HG03095 (cell line): ENCODE data around the gene SVIL.
A peak's percentile ranks its signal among the peaks of the same experiment; 100 is the strongest.
"Not testable (repeated sequence)": the region's sequence is repeated elsewhere in the genome, so short reads cannot be mapped to it uniquely, and the experiment has no call there.

Source experiments
- ATAC-seq: cut with Tn5 transposase; IDR thresholded peaks from one replicate; pipeline ENCODE4 v1.9.1; 2021; ENCODE audit warnings: moderate library complexity; ENCODE audit not compliant: unreplicated experiment

SVIL gene

GRCh38 chr10:29522918-29523317 is 111.9 kb downstream of the SVIL start:
- ATAC-seq, result no peak

- no peak for ATAC-seq
Observed at GRCh38 chr10:29522061-29522855, 112.5 kb downstream of the SVIL start.

GRCh38 chr10:29519659-29520058 is 115.1 kb downstream of the SVIL start:
- ATAC-seq, result no peak

GRCh38 chr10:29517352-29517923 is 117.3 kb downstream of the SVIL start:
- no peak for ATAC-seq

GRCh38 chr10:29516309-29516932 is 118.3 kb downstream of the SVIL start:
- not testable (repeated sequence) for ATAC-seq

GRCh38 chr10:29515879-29516278 is 118.9 kb downstream of the SVIL start:
- not testable (repeated sequence) for ATAC-seq

- not testable (repeated sequence) for ATAC-seq
Observed at GRCh38 chr10:29515104-29515503, 119.7 kb downstream of the SVIL start.

- no peak for ATAC-seq
Observed at GRCh38 chr10:29514306-29514705, 120.5 kb downstream of the SVIL start.

GRCh38 chr10:29512425-29512974 is 122.3 kb downstream of the SVIL start:
- no peak for ATAC-seq

GRCh38 chr10:29511806-29512205 is 123.0 kb downstream of the SVIL start:
- ATAC-seq, result not testable (repeated sequence)

- not testable (repeated sequence) for ATAC-seq
Observed at GRCh38 chr10:29510483-29511157, 124.2 kb downstream of the SVIL start.

GRCh38 chr10:29508554-29509244 is 126.1 kb downstream of the SVIL start:
- no peak for ATAC-seq

GRCh38 chr10:29507750-29508149 is 127.0 kb downstream of the SVIL start:
- not testable (repeated sequence) for ATAC-seq

- not testable (repeated sequence) for ATAC-seq
Observed at GRCh38 chr10:29506324-29506921, 128.3 kb downstream of the SVIL start.

GRCh38 chr10:29502351-29502750 is 132.4 kb downstream of the SVIL start:
- no peak for ATAC-seq

GRCh38 chr10:29501692-29502091 is 133.1 kb downstream of the SVIL start:
- ATAC-seq, result no peak

GRCh38 chr10:29499993-29500537 is 134.7 kb downstream of the SVIL start:
- no peak for ATAC-seq

GRCh38 chr10:29496341-29497162 is 138.2 kb downstream of the SVIL start:
- ATAC-seq, result peak; percentile 69

- ATAC-seq, result no peak
Observed at GRCh38 chr10:29495366-29495765, 139.4 kb downstream of the SVIL start.
